OCI-LY1 (cell line): Measurements from ENCODE around the gene MBIP.

ENCODE experiments used
- H2AFZ ChIP-seq: fragments of 200-600 bp; sonication (generic), shearing (Covaris generic); 2 replicates; pipeline ENCODE4 v1.6.0; 2014; ENCODE audit warnings: antibody characterized with exemption, mild to moderate bottlenecking, low read length
- H3F3A ChIP-seq: fragments of 200-600 bp; sonication (generic), shearing (Covaris generic); 2 replicates; pipeline ENCODE4 v1.6.0; 2014; ENCODE audit warnings: mild to moderate bottlenecking, antibody characterized with exemption, low read length, moderate library complexity; ENCODE audit not compliant: insufficient read depth
- H3K27ac ChIP-seq: fragments of 200-600 bp; sonication (generic); 2 replicates; pipeline ENCODE4 v1.5.1; 2014; ENCODE audit warnings: low read length, mixed run types, mild to moderate bottlenecking, low read depth; ENCODE audit not compliant: poor library complexity, severe bottlenecking
- H3K27me3 ChIP-seq: fragments of 200-600 bp; sonication (generic); 2 replicates; pipeline ENCODE4 v1.6.0; 2014; ENCODE audit warnings: antibody characterized with exemption, mild to moderate bottlenecking, low read length, moderate library complexity; ENCODE audit not compliant: insufficient read depth
- H3K36me3 ChIP-seq: fragments of 200-600 bp; sonication (generic); 2 replicates; pipeline ENCODE4 v1.6.1; 2014; ENCODE audit warnings: mild to moderate bottlenecking, antibody characterized with exemption, low read length, moderate library complexity, mixed read lengths; ENCODE audit not compliant: insufficient read depth
- H3K4me1 ChIP-seq: fragments of 200-600 bp; sonication (generic); 2 replicates; pipeline ENCODE4 v1.5.1; 2014; ENCODE audit warnings: mild to moderate bottlenecking, low read length, moderate library complexity; ENCODE audit not compliant: insufficient read depth, severe bottlenecking
- H3K4me2 ChIP-seq: fragments of 200-600 bp; sonication (generic), shearing (Covaris generic); 2 replicates; pipeline ENCODE4 v1.6.1; 2014; ENCODE audit warnings: low read length
- H3K4me3 ChIP-seq: fragments of 200-600 bp; sonication (generic); 2 replicates; pipeline ENCODE4 v1.5.1; 2014; ENCODE audit warnings: low read length, low read depth, mild to moderate bottlenecking, mixed read lengths; ENCODE audit not compliant: poor library complexity, severe bottlenecking
- H3K79me2 ChIP-seq: fragments of 200-600 bp; shearing (Covaris generic); 2 replicates; pipeline ENCODE4 v1.6.1; 2016; ENCODE audit warnings: mixed run types, low read length, mixed read lengths; ENCODE audit not compliant: insufficient read depth
- H3K9ac ChIP-seq: fragments of 200-600 bp; sonication (generic), shearing (Covaris generic); 2 replicates; pipeline ENCODE4 v1.6.1; 2014; ENCODE audit warnings: mild to moderate bottlenecking, low read length, mixed read lengths
- H3K9me2 ChIP-seq: fragments of 200-600 bp; sonication (generic), shearing (Covaris generic); 2 replicates; pipeline ENCODE4 v1.6.1; 2014; ENCODE audit warnings: low read depth, mild to moderate bottlenecking, low read length, mixed read lengths
- H3K9me3 ChIP-seq: fragments of 200-600 bp; shearing (Covaris generic); 2 replicates; pipeline ENCODE4 v1.6.1; 2014; ENCODE audit warnings: low read length, mixed read lengths
- H4K20me1 ChIP-seq: fragments of 200-600 bp; sonication (generic), shearing (Covaris generic); 2 replicates; pipeline ENCODE4 v1.6.0; 2016; ENCODE audit warnings: mild to moderate bottlenecking, low read length; ENCODE audit not compliant: insufficient read depth
- CTCF ChIP-seq: fragments of 200-600 bp; sonication (generic), shearing (Covaris generic); IDR thresholded peaks from 2 replicates; pipeline ENCODE4 v1.5.1; 2017; ENCODE audit warnings: mild to moderate bottlenecking, antibody characterized with exemption, low read length, moderate library complexity, mixed read lengths
- EZH2 ChIP-seq: fragments of 200-600 bp; sonication (generic), shearing (Covaris generic); IDR thresholded peaks from 2 replicates; pipeline ENCODE4 v1.8.0; 2017; ENCODE audit warnings: borderline replicate concordance, mixed run types, mild to moderate bottlenecking, antibody characterized with exemption, low read length, moderate library complexity, mixed read lengths

MBIP gene

DNA sequence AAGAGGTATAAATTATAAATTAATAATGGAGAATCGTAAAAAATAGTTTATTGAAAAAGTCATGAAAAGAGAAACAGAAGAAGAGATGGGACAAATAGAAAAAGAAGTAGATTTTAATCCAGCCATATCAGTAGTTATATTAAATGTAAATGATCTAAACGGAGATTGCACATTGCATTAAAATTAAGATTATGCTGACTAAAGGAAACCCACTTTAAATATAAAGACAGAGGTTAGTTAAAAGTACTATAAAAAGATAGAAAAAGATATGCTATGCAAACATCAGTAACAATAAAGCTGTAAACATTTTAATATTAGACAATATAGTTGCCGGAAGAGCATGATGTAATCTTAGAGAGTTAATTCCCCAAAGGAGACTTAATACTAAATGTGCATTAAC, 5.4 kb upstream of the MBIP start:
- no peak overlapping the region for H2AFZ ChIP-seq
- H3K9me3 ChIP-seq, result 0 out of 2 replicates have a peak, but pooled peaks cover 2% of the 10 kb centered on the region
- H3K4me3 ChIP-seq, result no peak overlapping the region
- H3K4me2 ChIP-seq, result no peak overlapping the region
- no peaks in the 10 kb centered on the region for H3K9me2 ChIP-seq
- peaks cover 4% of the 10 kb centered on the region for H3K4me1 ChIP-seq
- no peaks in the 10 kb centered on the region for H3K36me3 ChIP-seq
- H3K27me3 ChIP-seq, result no peaks in the 10 kb centered on the region
- no peaks in the 10 kb centered on the region for H4K20me1 ChIP-seq
- H3K79me2 ChIP-seq, result no peaks in the 10 kb centered on the region
- TF ChIP-seq EZH2 (no peak), CTCF (no peak)
- H3F3A ChIP-seq, result no peaks in the 10 kb centered on the region; the same call in 1 of the 2 replicates
- no peak overlapping the region for H3K27ac ChIP-seq
- H3K9ac ChIP-seq, result no peak overlapping the region

DNA sequence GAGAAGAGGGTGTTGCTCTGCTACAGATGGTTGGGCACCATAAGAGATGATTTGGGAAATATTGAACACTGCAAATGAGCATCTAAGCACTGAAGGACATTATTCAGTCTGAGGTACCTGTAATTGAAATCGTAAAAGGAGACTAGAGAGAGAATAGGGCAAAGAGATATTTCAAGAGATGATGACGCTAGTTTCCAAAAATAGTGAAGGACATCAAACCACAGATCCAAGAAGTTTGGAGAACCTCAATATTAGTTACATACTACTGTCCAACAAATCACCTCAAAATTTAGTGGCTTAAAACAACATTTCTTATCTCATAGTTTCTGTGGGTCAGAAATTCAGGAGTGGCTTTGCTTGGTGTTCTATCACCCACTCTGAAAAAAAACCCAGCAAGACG, 4.5 kb upstream of the MBIP start:
- H3K27ac ChIP-seq, result no peak overlapping the region
- peaks cover 5% of the 10 kb centered on the region for H3K4me1 ChIP-seq
- no peaks in the 10 kb centered on the region for H3K9me2 ChIP-seq
- TF ChIP-seq CTCF (no peak), EZH2 (no peak)
- no peak overlapping the region for H3K9ac ChIP-seq
- peaks cover 4% of the 10 kb centered on the region for H3K79me2 ChIP-seq
- H3K4me3 ChIP-seq, result no peak overlapping the region
- H3K4me2 ChIP-seq, result no peak overlapping the region
- H2AFZ ChIP-seq, result no peak overlapping the region
- no peaks in the 10 kb centered on the region for H3K27me3 ChIP-seq
- H4K20me1 ChIP-seq, result no peaks in the 10 kb centered on the region
- no peaks in the 10 kb centered on the region for H3K36me3 ChIP-seq
- H3F3A ChIP-seq, result no peaks in the 10 kb centered on the region; the same call in 1 of the 2 replicates
- H3K9me3 ChIP-seq, result 0 out of 2 replicates have a peak, but pooled peaks cover 2% of the 10 kb centered on the region

DNA sequence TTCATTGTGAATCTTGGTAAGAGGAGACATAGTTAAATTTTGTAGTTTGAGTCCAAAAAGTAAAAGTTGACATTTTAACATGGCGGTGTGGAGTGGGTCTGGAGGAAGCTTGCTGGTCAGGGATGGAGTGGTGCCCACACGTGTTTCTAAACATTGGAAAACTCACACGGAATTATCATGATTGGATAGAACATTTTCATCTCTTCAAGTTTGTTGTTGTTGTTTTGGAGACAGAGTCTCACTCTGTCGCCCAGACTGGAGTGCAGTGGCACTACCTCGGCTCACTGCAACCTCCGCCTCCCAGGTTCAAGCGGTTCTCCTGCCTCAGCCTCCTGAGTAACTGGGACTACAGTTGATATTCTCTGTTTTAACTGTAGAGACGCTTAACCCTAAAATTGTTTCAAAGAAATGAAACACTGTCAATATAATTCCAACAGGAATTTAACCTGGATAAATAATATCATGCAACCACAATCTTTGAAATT, 502 bp upstream of the MBIP start:
- no peak overlapping the region for H3K27ac ChIP-seq

More for the DNA sequence above, 502 bp upstream of the MBIP start:
- H3F3A ChIP-seq, result no peaks in the 10 kb centered on the region
- H3K79me2 ChIP-seq, result peaks cover 43% of the 10 kb centered on the region
- H3K9ac ChIP-seq, result peak overlapping the region; percentile 95; the same call in 1 of the 2 replicates
- no peaks in the 10 kb centered on the region for H3K9me2 ChIP-seq
- peak overlapping the region; percentile 77 for H3K4me2 ChIP-seq
- peak overlapping the region; percentile 99 for H3K4me3 ChIP-seq
- TF ChIP-seq CTCF (no peak), EZH2 (no peak)
- no peaks in the 10 kb centered on the region for H3K9me3 ChIP-seq
- H4K20me1 ChIP-seq, result no peaks in the 10 kb centered on the region
- H3K27me3 ChIP-seq, result no peaks in the 10 kb centered on the region
- H3K4me1 ChIP-seq, result peaks cover 38% of the 10 kb centered on the region
- H3K36me3 ChIP-seq, result no peaks in the 10 kb centered on the region; the same call in 1 of the 2 replicates
- peak overlapping the region; percentile 97 for H2AFZ ChIP-seq
